Activated CD4-positive, alpha-beta T cell treated with anti-CD3 and anti-CD28 coated beads, Interleukin-2, amount 10 ng/mL, durations not matched to agents 7 days and 5 days (primary cell): Measurements from ENCODE around the gene STARD10. TPM values are rescaled to one million over a fixed set of nuclear protein-coding genes. Genes with fewer than 3 reads are reported as not detected.
A peak's percentile ranks its signal among the peaks of the same experiment; 100 is the strongest.
"Not testable (repeated sequence)": the region's sequence is repeated elsewhere in the genome, so short reads cannot be mapped to it uniquely, and the experiment has no call there.

Source experiments
- CTCF ChIA-PET: fragments of 350-600 bp; sonication (Branson Sonifier 250); formaldehyde crosslinking; loops from one replicate; lab custom pipeline; 2021; ENCODE audit warnings: antibody characterized with exemption; lab: Charles Lee
- POLR2A ChIA-PET: fragments of 350-600 bp; sonication (Branson Sonifier 250); formaldehyde crosslinking; loops from one replicate; lab custom pipeline; 2021; ENCODE audit warnings: antibody characterized with exemption; lab: Charles Lee
- DNase-seq: peaks from one replicate; pipeline ENCODE4 v3.0.0-alpha.2; 2020
- H3K27ac Mint-ChIP-seq: one replicate; pipeline ENCODE4 v1.8.0; 2021; ENCODE audit warnings: mild to moderate bottlenecking, moderate library complexity, mixed read lengths
- H3K27me3 Mint-ChIP-seq: one replicate; pipeline ENCODE4 v1.8.0; 2021; ENCODE audit warnings: mixed read lengths
- H3K36me3 Mint-ChIP-seq: one replicate; pipeline ENCODE4 v1.8.0; 2021; ENCODE audit warnings: low read depth, mixed read lengths
- H3K4me1 Mint-ChIP-seq: one replicate; pipeline ENCODE4 v1.8.0; 2021; ENCODE audit warnings: mixed read lengths
- H3K4me3 Mint-ChIP-seq: one replicate; pipeline ENCODE4 v1.8.0; 2021; ENCODE audit warnings: mild to moderate bottlenecking, moderate library complexity, mixed read lengths
- H3K9me3 Mint-ChIP-seq: one replicate; pipeline ENCODE4 v1.8.0; 2021; ENCODE audit warnings: mixed read lengths
- total RNA-seq, 2 experiments: library from RNA; stranded (reverse); gene quantifications; one replicate each; pipeline ENCODE4 v1.2.3, GENCODE V29; 2021

Gene STARD10
- total RNA-seq, 2 experiments from 2014 or later = 4.5 to 6.4 TPM

GRCh38 chr11:72831521-72832300 is 37.9 kb upstream of the STARD10 start:
- Mint-ChIP-seq H3K27ac (no peak overlapping the region), H3K36me3 (peaks cover 34% of the 10 kb centered on the region), H3K4me1 (peaks cover 38% of the 10 kb centered on the region), H3K9me3 (no peaks in the 10 kb centered on the region), H3K27me3 (no peaks in the 10 kb centered on the region), H3K4me3 (no peak overlapping the region)
- peak; percentile 59 for DNase-seq
- CTCF ChIA-PET = interaction anchor here (0.5 to 2.0 kb wide), 11 partner anchors 8 to 405 kb away, joined by 3 to 13 read pairs (median 4); no protein-coding TSS in a partner anchor
- POLR2A ChIA-PET = no interaction called here

GRCh38 chr11:72829884-72830533 is 36.2 kb upstream of the STARD10 start:
- H3K27ac Mint-ChIP-seq = no peak overlapping the region
- H3K36me3 Mint-ChIP-seq = peaks cover 35% of the 10 kb centered on the region
- H3K9me3 Mint-ChIP-seq = no peaks in the 10 kb centered on the region
- no peak overlapping the region for H3K4me3 Mint-ChIP-seq
- DNase-seq = no peak
- peaks cover 32% of the 10 kb centered on the region for H3K4me1 Mint-ChIP-seq
- CTCF ChIA-PET = interaction anchor here (1.3 to 2.0 kb wide), 6 partner anchors 14 to 347 kb away, joined by 3 to 5 read pairs (median 4); no protein-coding TSS in a partner anchor
- POLR2A ChIA-PET = no interaction called here
- H3K27me3 Mint-ChIP-seq = no peaks in the 10 kb centered on the region

GRCh38 chr11:72829178-72829577 is 35.3 kb upstream of the STARD10 start:
- H3K36me3 Mint-ChIP-seq = peaks cover 39% of the 10 kb centered on the region

GRCh38 chr11:72828692-72829101 is 34.9 kb upstream of the STARD10 start:
- POLR2A ChIA-PET = no interaction called here
- H3K4me3 Mint-ChIP-seq = no peak overlapping the region
- CTCF ChIA-PET = interaction anchor here (1.0 to 2.2 kb wide), 6 partner anchors 16 to 349 kb away, joined by 3 to 12 read pairs (median 4); partner anchors contain the start of gene STARD10
- no peaks in the 10 kb centered on the region for H3K27me3 Mint-ChIP-seq
- H3K4me1 Mint-ChIP-seq = peaks cover 29% of the 10 kb centered on the region
- peak overlapping the region; percentile 83 for H3K27ac Mint-ChIP-seq
- DNase-seq = no peak
- H3K36me3 Mint-ChIP-seq = peaks cover 41% of the 10 kb centered on the region
- H3K9me3 Mint-ChIP-seq = no peaks in the 10 kb centered on the region

More at GRCh38 chr11:72829178-72829577, 35.3 kb upstream of the STARD10 start:
- Mint-ChIP-seq H3K4me1 (peaks cover 29% of the 10 kb centered on the region), H3K27ac (peak overlapping the region; percentile 83), H3K4me3 (no peak overlapping the region), H3K27me3 (no peaks in the 10 kb centered on the region), H3K9me3 (no peaks in the 10 kb centered on the region)
- CTCF ChIA-PET = interaction anchor here (1.3 to 2.2 kb wide), 6 partner anchors 16 to 348 kb away, joined by 3 to 12 read pairs (median 5); no protein-coding TSS in a partner anchor
- DNase-seq = no peak
- POLR2A ChIA-PET = no interaction called here

- Mint-ChIP-seq H3K4me3 (no peak overlapping the region), H3K4me1 (peaks cover 29% of the 10 kb centered on the region), H3K9me3 (no peaks in the 10 kb centered on the region), H3K36me3 (peaks cover 45% of the 10 kb centered on the region), H3K27me3 (no peaks in the 10 kb centered on the region), H3K27ac (peak overlapping the region; percentile 83)
- ChIA-PET POLR2A (interaction anchor here (1.0 to 1.2 kb wide), 2 partner anchors 9 to 103 kb away, joined by 3 read pairs; no protein-coding TSS in a partner anchor), CTCF (interaction anchor here (0.6 to 3.1 kb wide), 9 partner anchors 12 to 415 kb away, joined by 3 to 12 read pairs (median 4); partner anchors contain the start of gene STARD10)
- no peak for DNase-seq
Measured at GRCh38 chr11:72828081-72828567, 34.3 kb upstream of the STARD10 start.

- CTCF ChIA-PET = interaction anchor here (0.6 to 3.1 kb wide), 8 partner anchors 12 to 415 kb away, joined by 3 to 12 read pairs (median 4); partner anchors contain the start of gene STARD10
- DNase-seq = peak; percentile 37
- Mint-ChIP-seq H3K36me3 (peaks cover 46% of the 10 kb centered on the region), H3K4me1 (peaks cover 29% of the 10 kb centered on the region), H3K27ac (peak overlapping the region; percentile 83)
- not testable (repeated sequence) for H3K9me3 Mint-ChIP-seq, H3K4me3 Mint-ChIP-seq, H3K27me3 Mint-ChIP-seq
- POLR2A ChIA-PET = interaction anchor here (1.0 to 1.2 kb wide), 2 partner anchors 9 to 103 kb away, joined by 3 read pairs; no protein-coding TSS in a partner anchor
Measured at GRCh38 chr11:72827656-72828055, 33.8 kb upstream of the STARD10 start.

GRCh38 chr11:72826942-72827480 is 33.2 kb upstream of the STARD10 start:
- H3K9me3 Mint-ChIP-seq = no peaks in the 10 kb centered on the region
- H3K4me3 Mint-ChIP-seq = no peak overlapping the region
- POLR2A ChIA-PET = interaction anchor here (1.2 kb wide), 1 partner anchor 102 kb away, joined by 3 read pairs; no protein-coding TSS in a partner anchor
- H3K36me3 Mint-ChIP-seq = peaks cover 44% of the 10 kb centered on the region
- CTCF ChIA-PET = interaction anchor here (1.2 to 3.1 kb wide), 3 partner anchors 11 to 102 kb away, joined by 4 to 12 read pairs (median 11); no protein-coding TSS in a partner anchor
- H3K27ac Mint-ChIP-seq = peak overlapping the region; percentile 83
- H3K27me3 Mint-ChIP-seq = no peaks in the 10 kb centered on the region
- H3K4me1 Mint-ChIP-seq = peaks cover 29% of the 10 kb centered on the region
- DNase-seq = no peak

- POLR2A ChIA-PET = no interaction called here
- no peak for DNase-seq
- CTCF ChIA-PET = interaction anchor here (1.0 to 3.1 kb wide), 2 partner anchors 13 to 316 kb away, joined by 3 to 11 read pairs; partner anchors contain the start of gene FCHSD2
- Mint-ChIP-seq H3K4me3 (no peak overlapping the region), H3K27me3 (no peaks in the 10 kb centered on the region), H3K36me3 (peaks cover 41% of the 10 kb centered on the region), H3K27ac (no peak overlapping the region), H3K9me3 (no peaks in the 10 kb centered on the region), H3K4me1 (peaks cover 26% of the 10 kb centered on the region)
Measured at GRCh38 chr11:72826191-72826941, 32.5 kb upstream of the STARD10 start.

GRCh38 chr11:72825661-72826060 is 31.8 kb upstream of the STARD10 start:
- ChIA-PET CTCF (interaction anchor here (1.0 to 3.1 kb wide), 2 partner anchors 13 to 317 kb away, joined by 3 to 11 read pairs; partner anchors contain the start of gene FCHSD2), POLR2A (no interaction called here)
- H3K27ac Mint-ChIP-seq = no peak overlapping the region
- H3K4me1 Mint-ChIP-seq = peaks cover 26% of the 10 kb centered on the region
- peaks cover 44% of the 10 kb centered on the region for H3K36me3 Mint-ChIP-seq
- no peak for DNase-seq
- H3K27me3 Mint-ChIP-seq = no peaks in the 10 kb centered on the region
- no peaks in the 10 kb centered on the region for H3K9me3 Mint-ChIP-seq
- H3K4me3 Mint-ChIP-seq = no peak overlapping the region

- no peak for DNase-seq
- POLR2A ChIA-PET = no interaction called here
- no peak overlapping the region for H3K27ac Mint-ChIP-seq
- no peaks in the 10 kb centered on the region for H3K27me3 Mint-ChIP-seq
- no peak overlapping the region for H3K4me3 Mint-ChIP-seq
- CTCF ChIA-PET = interaction anchor here (1.5 to 3.1 kb wide), 2 partner anchors 12 kb away, joined by 5 to 11 read pairs; no protein-coding TSS in a partner anchor
- peaks cover 26% of the 10 kb centered on the region for H3K4me1 Mint-ChIP-seq
- peaks cover 40% of the 10 kb centered on the region for H3K36me3 Mint-ChIP-seq
- no peaks in the 10 kb centered on the region for H3K9me3 Mint-ChIP-seq
Measured at GRCh38 chr11:72824811-72825505, 31.1 kb upstream of the STARD10 start.

- Mint-ChIP-seq H3K27ac (no peak overlapping the region), H3K4me3 (no peak overlapping the region), H3K27me3 (no peaks in the 10 kb centered on the region), H3K36me3 (peaks cover 39% of the 10 kb centered on the region), H3K9me3 (no peaks in the 10 kb centered on the region), H3K4me1 (peaks cover 28% of the 10 kb centered on the region)
- no peak for DNase-seq
- POLR2A ChIA-PET = no interaction called here
- CTCF ChIA-PET = interaction anchor here (1.5 kb wide), 1 partner anchor 11 kb away, joined by 5 read pairs; no protein-coding TSS in a partner anchor
Measured at GRCh38 chr11:72824020-72824419, 30.2 kb upstream of the STARD10 start.
